ENCODE data around the gene PRIMPOL.

DNA sequence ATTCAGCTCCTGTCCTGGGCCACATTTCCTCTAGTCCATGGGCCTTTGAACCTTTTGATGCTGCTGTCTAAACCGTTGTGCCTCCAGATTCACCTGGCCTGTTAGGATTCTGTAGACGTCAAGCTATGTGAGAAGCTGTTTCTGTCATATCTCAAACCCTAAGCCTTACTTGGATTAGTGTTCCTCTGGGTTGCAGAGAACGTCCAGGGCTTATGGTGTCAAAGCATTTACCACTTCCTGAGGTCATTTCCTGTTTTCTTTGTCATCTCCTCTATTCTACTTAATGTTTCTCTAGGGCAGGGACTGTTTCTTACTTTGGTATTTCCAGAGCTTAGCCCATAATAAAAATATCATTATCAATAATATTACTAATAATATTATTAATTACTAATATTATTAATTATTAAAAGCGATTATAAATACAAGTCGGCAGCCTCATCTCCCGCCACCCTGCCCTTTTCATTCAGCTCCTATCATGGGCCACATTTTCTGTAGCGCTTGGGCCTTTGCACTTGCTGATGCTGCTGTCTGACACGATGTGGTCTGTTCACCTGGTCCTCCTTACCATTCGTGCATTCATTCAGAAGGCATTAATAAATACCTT is 19.1 kb downstream of the PRIMPOL start:
- TF ChIP-seq, protein P1, sequence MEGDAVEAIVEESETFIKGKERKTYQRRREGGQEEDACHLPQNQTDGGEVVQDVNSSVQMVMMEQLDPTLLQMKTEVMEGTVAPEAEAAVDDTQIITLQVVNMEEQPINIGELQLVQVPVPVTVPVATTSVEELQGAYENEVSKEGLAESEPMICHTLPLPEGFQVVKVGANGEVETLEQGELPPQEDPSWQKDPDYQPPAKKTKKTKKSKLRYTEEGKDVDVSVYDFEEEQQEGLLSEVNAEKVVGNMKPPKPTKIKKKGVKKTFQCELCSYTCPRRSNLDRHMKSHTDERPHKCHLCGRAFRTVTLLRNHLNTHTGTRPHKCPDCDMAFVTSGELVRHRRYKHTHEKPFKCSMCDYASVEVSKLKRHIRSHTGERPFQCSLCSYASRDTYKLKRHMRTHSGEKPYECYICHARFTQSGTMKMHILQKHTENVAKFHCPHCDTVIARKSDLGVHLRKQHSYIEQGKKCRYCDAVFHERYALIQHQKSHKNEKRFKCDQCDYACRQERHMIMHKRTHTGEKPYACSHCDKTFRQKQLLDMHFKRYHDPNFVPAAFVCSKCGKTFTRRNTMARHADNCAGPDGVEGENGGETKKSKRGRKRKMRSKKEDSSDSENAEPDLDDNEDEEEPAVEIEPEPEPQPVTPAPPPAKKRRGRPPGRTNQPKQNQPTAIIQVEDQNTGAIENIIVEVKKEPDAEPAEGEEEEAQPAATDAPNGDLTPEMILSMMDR (IDR thresholded peaks at IDR 0.05; ENCODE audit: poor library complexity): no peak
- no peak for TF ChIP-seq EZH2 (IDR thresholded peaks at IDR 0.05; ENCODE audit: borderline replicate concordance)

Data from hepatocyte (in vitro differentiated cells).